Kidney tubule cell (primary cell): ENCODE results near the gene MYCBPAP.

Source experiments
- DNase-seq: peaks from one replicate; pipeline ENCODE4 v3.0.0-alpha.2; 2018; ENCODE audit warnings: low spot score

Gene MYCBPAP

GRCh38 chr17:50507871-50508572 is at the start of gene MYCBPAP:
Gene MYCBPAP, plus strand, starts transcription at chr17:50508439. Its CDS starts 236 bp downstream, at chr17:50508675.
- DNase-seq = peak; percentile 57

DNA sequence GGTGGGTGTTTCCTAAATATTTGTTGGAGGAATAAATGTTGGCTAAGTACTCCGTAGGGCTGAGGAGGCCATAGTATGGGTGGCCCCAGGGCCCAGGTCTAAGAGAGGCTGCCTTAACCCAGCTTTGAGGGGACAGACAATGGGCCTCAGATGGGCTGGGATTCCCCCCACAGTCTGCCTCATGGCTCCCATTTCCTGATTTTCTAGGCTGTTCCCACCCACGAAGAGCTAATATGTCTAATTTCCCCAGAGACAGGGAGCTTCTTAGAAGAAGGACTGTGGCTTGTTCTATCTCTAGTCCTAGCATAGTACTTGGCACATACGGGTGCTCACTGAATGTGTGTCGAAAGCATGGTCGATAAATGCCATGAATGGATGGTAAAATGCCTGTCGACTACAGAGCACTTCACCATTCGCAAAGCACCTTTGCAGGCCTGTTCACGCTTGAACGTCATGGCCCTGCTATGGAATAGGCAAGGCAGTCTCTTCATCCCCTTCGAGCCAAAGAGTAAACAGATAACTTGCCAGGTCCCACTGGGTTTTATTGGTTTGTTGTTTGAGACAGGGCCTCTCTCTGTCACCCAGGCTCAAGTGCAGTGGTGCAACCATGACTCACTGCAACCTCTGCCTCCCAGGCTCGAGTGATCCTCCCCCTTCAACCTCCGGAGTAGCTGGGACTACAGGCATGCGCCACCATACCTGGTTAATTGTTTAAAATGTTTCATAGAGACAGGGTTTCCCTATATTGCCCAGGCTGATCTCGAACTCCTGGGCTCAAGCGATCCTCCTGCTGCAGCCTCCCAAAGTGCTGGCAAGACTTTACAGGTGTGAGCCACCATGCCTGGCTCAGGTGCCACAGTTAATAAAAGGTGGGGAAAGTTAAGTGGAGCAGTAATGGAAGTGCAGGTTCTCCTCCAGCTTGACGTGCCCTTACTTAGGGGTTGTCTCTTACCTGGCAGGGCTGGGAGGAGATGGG is 49.2 kb upstream of the MYCBPAP start:
- DNase-seq = peak; percentile 48

DNA sequence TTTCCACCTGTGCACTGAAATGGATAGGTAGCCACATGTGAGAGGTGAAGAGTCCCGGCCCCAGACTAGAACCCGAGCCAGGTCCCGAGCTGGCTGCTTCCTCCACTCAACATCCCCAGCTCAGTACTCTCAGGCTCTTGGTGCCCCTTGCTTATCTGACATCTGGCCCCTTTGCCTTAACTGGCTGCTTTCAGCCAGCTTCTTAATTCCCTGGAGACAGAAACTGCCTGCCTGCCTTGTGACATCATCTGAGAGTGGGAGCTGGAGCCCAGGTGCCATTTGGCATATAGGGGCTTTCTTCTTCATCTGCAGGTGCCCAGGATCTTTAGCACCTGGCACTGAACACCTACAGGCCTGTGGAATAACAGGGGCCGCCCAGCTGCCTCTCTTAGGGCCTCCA is 48.5 kb upstream of the MYCBPAP start:
- DNase-seq = no peak

- no peak for DNase-seq
Measured at GRCh38 chr17:50460831-50461526, 47.3 kb upstream of the MYCBPAP start.

GRCh38 chr17:50461550-50462132 is 46.6 kb upstream of the MYCBPAP start:
- DNase-seq = no peak

- no peak for DNase-seq
Measured at GRCh38 chr17:50462446-50462845, 45.8 kb upstream of the MYCBPAP start.

DNA sequence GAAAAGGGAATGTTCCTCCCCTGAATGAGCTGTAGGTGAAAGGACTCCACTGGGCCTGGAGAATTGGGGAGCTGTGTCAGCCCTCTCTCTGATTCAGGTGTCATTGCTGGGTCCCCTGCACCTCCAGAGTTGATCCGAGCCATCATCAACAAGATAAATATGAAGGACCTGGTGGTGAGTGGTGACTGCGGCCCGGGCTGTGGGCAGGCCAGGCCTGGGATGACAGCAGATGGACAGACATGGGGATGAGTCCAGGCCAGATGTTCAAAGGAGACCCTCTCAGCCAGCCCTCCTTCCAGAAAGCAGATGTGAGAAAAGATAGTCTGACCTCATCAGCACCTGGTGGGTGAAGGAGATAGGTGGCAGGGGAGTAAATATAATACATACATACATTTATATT is 44.1 kb upstream of the MYCBPAP start:
- DNase-seq = no peak

DNA sequence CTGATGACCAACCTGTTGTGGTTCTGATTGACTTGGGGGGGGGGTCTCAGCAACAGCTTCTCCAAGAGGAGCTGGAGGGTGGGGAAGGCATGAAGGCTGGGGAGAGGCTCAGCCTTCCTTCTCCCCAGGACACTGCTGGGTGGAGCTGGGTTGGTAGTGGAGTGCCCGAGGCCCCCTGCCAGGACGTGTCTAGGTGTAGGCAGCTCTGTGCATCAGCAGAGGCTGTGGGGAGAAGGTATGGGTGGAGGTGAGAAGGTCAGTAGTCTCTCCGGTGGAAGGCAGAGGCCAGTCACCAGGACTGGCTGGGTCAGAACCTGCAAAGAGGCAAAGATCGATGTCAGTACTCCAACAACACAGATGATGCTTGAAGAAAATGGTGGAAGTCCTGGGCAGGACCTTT is 43.5 kb upstream of the MYCBPAP start:
- no peak for DNase-seq

DNA sequence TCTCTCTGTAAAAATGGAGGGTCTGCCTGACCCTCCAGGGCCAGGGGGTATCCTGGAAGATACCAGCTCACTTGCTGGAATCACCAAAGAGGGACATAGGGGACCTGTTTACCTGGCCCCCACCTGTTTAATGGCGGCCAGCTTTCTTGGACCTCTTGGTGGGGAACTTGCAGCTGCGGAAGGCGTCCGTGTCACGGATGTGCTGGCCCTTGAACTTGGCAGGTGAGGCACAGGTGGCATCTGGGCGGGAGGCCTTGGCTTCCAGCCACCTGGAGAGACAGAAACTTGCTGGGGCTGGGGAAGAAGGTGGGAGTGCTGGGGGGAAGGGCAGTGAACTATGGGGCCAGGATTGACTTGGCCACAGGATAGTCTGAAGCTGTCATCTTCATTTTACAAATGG is 43.1 kb upstream of the MYCBPAP start:
- DNase-seq = no peak

GRCh38 chr17:50465635-50466034 is 42.6 kb upstream of the MYCBPAP start:
- DNase-seq = no peak

DNA sequence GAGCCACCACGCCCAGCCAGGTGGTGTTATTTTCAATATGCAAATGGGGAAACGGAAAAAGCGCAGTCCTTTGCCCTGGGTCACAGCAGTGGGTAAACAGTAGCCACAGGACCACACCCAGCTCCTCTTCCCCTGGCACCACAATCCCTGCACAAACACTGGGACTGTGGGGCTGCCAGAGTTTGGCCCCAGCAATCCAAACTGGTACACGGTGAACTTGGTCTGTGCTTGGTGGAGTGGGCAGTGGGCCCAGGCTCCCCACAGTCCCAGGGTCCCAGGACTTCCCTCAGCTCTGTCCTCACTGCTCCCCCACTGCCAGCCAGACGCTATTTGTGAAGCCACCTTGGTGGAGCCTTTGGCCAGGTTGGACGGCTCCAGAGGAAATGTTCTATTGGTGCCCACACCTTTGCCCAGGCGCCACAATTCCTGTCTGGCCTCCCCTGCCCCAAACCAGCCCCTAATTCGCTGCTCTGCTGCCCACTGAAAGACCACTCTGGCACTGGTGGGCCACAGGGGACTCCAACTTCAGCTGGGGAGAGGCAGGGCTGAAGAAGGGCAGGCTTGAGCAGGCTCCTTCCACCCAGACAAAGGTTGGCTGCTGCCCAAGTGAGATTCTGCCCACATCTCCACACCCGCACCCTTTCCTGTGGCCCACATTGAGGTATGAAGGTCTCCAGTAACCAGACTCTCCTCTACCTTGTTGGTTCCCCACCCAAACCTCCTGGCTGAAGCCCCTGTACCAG is 41.7 kb upstream of the MYCBPAP start:
- no peak for DNase-seq

DNA sequence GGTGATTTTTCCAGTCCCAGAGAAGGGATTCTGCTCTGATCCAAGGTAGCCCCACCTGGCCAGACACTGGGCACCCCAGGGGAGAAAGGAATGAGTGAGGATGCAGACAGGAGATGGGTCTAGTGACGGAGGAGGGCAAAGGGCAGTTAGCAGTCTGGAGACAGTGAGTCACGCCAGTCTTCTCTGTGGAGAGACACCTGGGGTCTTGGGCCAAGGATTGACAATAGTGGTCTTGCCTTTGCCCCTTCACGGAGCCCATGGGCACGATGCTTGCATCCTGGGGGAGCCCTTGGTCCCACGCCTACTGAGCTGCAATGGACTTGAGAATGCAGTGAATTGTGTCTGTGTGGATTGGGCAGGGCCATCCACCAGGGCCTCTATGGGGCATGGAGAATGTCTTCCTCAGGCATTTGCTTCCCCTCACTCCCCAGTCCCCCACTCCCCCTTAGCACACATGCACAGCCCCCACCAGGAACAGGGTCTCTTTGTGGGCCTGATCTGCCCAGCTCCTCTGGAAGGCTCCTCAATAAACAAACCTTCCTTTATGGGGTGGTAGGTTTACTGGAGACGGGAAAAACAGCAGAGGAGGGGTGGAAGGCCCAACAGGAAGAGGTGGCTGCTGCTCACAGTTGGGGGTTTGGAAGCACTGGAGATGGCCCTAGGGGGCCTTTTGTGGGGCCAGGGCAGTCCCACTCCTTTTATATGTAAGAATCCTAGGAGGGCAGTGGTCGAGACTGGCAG is 41.0 kb upstream of the MYCBPAP start:
- no peak for DNase-seq

DNA sequence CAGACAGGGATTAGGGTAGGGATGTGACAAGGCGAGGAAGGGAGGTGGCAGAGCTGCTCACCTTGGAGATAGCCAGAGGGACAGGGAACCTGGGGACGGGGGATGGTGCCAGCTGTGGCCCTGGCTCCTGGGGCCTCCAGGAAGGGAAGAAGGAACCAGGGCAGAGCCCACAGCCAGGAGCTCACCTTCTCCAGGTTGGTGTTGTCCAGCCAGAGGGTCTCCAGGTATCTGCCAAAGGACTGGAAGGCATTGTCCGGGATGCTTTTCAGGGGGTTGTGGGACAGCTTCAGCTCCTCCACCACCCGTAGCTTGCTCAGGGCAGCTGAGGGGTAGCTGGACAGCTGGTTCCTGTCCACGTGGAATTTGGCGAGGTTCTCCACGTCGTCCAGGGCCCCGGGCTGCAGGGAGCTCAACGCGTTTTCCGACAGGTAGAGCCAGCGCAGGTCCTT is 40.4 kb upstream of the MYCBPAP start:
- no peak for DNase-seq

DNA sequence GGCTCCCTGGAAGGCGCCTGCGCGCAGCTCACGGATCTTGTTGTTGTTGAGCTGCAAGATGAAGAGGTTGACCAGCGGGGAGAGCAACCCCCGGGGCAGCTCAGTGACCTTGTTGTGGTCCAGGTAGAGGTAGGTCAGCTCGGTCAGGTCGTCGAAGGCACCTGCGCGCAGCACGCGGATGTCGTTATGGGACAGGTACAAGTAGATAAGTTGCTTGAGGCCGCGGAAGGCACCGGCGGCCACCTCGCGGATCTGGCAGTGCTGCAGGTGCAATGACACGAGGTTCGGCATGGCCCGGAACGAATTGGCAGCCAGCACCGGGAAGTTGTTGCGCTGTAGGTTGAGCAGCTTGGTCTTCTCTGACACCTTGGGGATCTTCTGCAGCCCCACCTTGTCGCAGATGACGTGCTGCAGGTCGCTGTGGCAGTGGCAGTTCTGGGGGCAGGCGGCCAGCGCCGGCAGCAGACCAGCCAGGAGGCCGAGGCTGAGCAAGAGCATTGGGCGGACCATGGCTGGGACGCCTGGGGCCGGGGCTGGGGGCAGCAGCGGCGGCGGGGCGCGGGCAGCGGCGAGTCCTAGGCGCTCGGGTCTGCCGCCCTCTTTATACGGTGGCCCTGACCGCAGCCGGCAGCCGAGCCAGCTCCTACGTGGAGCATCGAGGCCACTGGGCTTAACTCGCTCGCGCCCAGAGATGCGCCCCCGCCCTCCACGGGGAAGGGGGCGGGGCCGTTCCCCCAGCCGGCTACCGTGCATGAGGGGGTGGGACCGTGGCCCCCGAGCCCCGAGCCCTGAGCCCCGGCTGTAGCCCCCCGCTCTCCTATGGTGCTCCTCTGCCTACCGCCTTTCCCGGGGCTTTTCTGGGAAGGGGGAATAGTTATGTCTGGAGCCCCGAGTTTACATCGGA is 39.7 kb upstream of the MYCBPAP start, which contains the start of gene CHAD:
TSS of gene CHAD (minus strand) at position 577 of the 904 bp plus-strand sequence. CDS start at position 510, 67 bp downstream.
- no peak for DNase-seq

- DNase-seq = no peak
Measured at GRCh38 chr17:50469208-50469605, 39.0 kb upstream of the MYCBPAP start.

DNA sequence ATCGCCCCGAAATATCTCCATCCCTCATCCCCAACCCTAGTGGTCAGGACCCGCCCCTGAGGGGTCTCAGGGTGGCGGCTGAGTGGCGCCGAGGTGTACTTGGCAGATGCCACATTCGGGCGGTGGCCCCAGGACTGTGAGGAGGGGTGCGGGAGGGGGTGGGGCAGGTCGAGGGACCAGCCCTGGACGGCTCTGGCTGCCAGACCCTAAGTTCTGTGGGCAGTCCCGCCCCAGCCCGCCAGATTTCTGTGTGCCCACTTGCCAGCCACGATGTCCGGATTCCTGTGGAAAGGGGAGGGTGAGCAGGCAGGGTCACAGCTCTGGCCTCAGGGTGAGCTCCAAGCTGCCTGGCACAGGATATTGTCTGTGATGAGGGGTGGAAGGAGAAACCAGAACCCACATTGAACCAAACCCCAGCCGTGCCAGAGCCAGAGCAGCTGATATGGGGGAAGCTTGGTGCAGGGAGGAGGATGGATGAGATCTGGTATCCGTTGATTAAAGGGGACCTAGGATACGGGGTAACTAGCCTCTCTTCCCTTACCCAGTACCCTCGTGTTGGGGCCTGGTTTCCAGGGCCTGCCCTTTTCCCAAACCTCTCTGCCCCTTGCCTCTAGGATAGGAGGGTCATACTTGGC is 38.5 kb upstream of the MYCBPAP start:
- no peak for DNase-seq

- DNase-seq = no peak
Measured at GRCh38 chr17:50470426-50470825, 37.8 kb upstream of the MYCBPAP start.

- no peak for DNase-seq
Measured at GRCh38 chr17:50471009-50471905, 37.0 kb upstream of the MYCBPAP start.
